ENCODE results near the gene SETD7.

SETD7 gene

DNA sequence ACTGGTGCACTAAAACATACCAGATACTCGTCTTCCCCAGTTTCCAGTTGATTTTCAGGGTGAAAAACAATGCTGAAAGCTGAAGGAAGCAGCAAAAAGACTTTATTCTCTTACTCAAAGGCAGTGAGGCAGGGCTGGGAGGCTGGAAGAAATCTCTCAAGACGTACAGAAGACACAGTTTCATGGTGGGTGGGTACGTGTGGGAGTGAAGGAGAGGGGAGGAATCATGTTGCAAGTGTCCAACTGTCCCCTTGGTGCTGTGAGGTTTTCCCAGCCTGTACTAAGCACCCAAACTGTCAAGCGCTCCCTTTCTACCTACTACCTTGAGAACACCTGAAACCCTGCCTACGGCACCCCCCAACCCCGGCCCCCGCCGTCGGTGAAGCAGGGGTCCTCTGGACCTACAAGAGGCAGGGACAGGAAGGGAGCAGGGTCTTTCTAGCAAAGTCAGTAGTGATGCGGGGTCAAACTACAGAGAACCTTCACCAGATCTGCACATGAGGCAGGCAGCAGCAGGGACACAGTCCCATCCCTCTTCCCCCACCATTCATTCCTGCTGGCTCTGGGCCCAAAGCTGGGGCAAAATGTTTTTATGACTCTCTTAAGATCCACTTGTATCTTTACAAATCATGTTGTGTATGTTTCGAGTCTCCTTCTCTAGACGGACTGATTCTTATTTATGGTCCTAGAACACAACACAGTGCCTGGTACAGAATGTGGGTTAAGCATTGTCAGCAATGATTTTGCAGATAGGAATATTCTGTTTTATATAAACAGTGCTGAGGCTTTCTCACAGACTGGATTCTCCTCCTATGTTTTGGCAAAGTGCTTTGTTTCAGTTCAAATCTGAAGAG, 2.4 kb upstream of the SETD7 start:
- TF ChIP-seq POLR2AphosphoS5 (IDR thresholded peaks at IDR 0.05; ENCODE audit: low read depth, low read length) (no peak), TAF1 (IDR thresholded peaks at IDR 0.05; ENCODE audit: borderline replicate concordance, insufficient read depth, low read length) (no peak)
- TF ChIP-seq, protein P1, sequence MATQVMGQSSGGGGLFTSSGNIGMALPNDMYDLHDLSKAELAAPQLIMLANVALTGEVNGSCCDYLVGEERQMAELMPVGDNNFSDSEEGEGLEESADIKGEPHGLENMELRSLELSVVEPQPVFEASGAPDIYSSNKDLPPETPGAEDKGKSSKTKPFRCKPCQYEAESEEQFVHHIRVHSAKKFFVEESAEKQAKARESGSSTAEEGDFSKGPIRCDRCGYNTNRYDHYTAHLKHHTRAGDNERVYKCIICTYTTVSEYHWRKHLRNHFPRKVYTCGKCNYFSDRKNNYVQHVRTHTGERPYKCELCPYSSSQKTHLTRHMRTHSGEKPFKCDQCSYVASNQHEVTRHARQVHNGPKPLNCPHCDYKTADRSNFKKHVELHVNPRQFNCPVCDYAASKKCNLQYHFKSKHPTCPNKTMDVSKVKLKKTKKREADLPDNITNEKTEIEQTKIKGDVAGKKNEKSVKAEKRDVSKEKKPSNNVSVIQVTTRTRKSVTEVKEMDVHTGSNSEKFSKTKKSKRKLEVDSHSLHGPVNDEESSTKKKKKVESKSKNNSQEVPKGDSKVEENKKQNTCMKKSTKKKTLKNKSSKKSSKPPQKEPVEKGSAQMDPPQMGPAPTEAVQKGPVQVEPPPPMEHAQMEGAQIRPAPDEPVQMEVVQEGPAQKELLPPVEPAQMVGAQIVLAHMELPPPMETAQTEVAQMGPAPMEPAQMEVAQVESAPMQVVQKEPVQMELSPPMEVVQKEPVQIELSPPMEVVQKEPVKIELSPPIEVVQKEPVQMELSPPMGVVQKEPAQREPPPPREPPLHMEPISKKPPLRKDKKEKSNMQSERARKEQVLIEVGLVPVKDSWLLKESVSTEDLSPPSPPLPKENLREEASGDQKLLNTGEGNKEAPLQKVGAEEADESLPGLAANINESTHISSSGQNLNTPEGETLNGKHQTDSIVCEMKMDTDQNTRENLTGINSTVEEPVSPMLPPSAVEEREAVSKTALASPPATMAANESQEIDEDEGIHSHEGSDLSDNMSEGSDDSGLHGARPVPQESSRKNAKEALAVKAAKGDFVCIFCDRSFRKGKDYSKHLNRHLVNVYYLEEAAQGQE (IDR thresholded peaks at IDR 0.05; ENCODE audit: insufficient read depth in 1 of 2, low read depth in 2 of 2, low read length in 2 of 2) = no peak

DNA sequence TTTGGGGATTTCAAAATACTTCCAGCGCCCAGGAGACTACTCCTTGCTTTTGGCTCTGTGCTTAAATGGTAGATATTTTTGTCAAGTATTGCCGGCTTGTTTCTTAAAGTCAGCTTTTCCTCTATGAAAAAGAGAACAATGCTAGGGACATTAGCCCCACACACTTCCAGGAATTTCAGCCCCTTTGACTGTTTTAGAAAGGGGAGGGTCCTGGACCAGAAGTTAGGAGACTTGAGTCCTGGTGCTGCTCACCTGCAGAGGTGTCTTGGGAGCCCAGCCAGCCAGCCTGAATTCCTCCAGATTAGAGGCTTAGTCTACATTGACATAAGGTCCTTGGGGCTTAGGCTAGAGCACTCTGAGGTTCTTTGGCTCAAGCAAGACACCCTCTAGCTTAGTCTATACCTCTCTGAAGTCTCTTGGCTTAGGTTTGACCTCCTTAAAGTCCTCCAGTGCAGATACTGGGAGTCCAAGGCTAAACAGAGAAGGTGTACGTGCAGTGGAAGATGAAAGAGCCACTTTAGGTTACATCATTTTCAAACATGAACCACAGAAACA, 1.6 kb upstream of the SETD7 start:
- TF ChIP-seq SIN3A (IDR thresholded peaks at IDR 0.05; ENCODE audit: borderline replicate concordance, insufficient read depth, low read length) = no peak
- TF ChIP-seq TAF1 (IDR thresholded peaks at IDR 0.05; ENCODE audit: borderline replicate concordance, insufficient read depth, low read length) = no peak
- TF ChIP-seq FOXP2 (optimal IDR thresholded peaks at IDR 0.05; ENCODE audit: borderline replicate concordance, extremely low read depth, extremely low read length, insufficient read depth) = no peak

DNA sequence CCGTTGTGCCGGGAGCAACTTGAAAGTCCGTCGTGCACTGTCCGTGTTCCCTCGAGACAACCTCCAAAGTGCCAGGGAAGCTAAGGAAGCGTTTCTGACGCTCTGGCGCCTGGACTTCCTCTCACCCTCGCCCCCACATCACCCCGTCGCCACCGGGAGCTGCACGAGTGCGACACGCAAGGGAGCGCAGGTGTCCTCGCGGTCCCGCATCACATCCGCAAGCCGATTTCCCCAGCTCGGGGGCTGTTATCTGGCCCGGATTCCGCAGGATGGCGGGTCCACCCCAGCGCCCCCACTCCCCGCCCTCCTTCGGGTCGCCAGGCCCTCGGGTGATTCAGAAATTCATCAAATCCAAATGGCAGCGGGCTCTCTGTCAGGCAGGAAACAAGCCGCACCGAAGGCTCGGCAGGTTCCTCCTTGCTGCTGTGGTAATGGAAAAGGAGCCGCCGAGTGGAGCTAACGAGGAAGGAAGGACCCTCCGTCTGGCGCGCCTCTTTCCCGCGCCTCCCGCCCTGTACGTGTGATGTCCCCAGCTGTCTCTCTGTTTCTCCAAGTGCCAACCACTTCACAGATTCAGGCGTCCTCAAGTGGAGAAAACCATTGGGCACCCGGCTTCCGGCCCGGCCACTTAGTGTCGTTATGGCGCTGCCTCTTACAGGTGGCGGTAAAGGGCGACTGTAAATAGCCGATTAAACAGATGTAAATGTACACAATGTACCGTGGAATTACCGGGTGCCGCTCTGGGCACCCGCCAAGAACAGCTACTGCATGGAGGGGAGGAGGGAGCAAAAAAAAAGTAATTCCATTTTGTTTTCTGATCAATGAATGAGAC, 921 bp upstream of the SETD7 start:
- TF ChIP-seq POLR2AphosphoS5 (IDR thresholded peaks at IDR 0.05; ENCODE audit: low read depth, low read length) (no peak), SIN3A (IDR thresholded peaks at IDR 0.05; ENCODE audit: borderline replicate concordance, insufficient read depth, low read length) (no peak), FOXP2 (optimal IDR thresholded peaks at IDR 0.05; ENCODE audit: borderline replicate concordance, extremely low read depth, extremely low read length, insufficient read depth) (no peak), TAF1 (IDR thresholded peaks at IDR 0.05; ENCODE audit: borderline replicate concordance, insufficient read depth, low read length) (no peak)
- TF ChIP-seq, protein P1 (IDR thresholded peaks at IDR 0.05; ENCODE audit: insufficient read depth in 1 of 2, low read depth in 2 of 2, low read length in 2 of 2) = no peak

DNA sequence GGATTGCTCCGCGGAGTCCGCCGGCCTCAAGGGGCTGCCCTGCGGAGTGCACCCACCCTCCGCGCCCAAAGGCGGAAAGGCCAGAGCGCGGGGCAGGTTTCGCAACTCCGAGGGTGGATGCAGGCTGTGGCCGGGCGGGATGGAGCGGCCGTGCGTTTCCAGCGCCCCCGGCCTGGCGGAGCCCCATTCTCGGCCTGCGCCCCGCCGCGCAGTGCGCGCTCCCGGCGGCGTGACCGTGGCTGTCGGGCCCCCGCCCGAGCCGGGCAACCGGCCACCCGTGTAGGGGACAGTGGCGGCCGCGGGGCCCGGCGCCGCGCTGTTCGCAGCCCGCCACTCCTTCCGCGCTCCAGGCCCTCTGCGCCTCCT, 331 bp downstream of the SETD7 start:
- no peak for TF ChIP-seq POLR2AphosphoS5 (IDR thresholded peaks at IDR 0.05; ENCODE audit: low read depth, low read length)

DNA sequence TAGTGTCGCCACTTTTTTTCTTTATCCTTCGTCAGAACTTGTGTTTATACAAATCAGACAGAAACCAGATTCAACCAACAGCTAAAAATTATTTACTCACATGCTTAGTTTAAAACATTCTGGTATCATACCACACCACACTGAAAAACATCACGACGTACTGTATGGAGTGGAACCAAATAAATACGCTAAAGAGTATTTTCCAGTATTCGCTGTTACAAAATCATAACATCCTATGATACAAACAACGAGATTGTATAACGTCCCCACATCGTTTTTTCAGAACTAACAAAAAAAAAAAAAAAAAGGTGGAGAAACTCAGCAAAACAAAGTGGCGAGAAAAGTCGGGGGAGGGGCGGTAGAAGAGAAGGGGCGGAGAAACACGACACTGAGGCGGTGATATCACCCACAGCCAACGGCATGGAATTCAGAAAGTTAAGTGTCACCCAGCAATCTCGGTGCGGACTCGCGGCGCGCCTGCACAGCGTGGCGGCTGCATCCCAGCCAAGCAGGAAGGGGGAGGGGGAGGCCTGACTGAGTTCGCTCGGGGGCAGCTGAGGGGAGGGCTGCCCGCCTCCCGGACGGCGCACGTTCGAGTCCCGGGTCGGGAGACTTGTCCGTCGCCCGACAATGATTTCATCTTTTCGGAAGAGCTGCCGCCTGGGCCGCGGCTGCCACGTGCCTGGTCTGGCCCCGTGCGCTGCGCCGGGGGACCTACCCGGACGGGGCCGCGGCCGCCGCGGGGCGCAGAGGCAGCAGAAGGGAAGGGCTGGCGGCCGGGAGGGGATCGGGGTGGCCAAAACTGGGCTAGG, 920 bp downstream of the SETD7 start:
- TF ChIP-seq, protein P1 (IDR thresholded peaks at IDR 0.05; ENCODE audit: insufficient read depth in 1 of 2, low read depth in 2 of 2, low read length in 2 of 2) = 0 out of 4 replicates have a peak, but pooled peaks of 1 of the 2 experiments have one; percentile 14
- TF ChIP-seq TAF1 (IDR thresholded peaks at IDR 0.05; ENCODE audit: borderline replicate concordance, insufficient read depth, low read length) = peak; percentile 69; the same call in 1 of the 2 replicates
- TF ChIP-seq FOXP2 (optimal IDR thresholded peaks at IDR 0.05; ENCODE audit: borderline replicate concordance, extremely low read depth, extremely low read length, insufficient read depth) = no peak
- peak; percentile 83 for TF ChIP-seq POLR2AphosphoS5 (IDR thresholded peaks at IDR 0.05; ENCODE audit: low read depth, low read length)
- TF ChIP-seq SIN3A (IDR thresholded peaks at IDR 0.05; ENCODE audit: borderline replicate concordance, insufficient read depth, low read length) = peak; percentile 54; the same call in 1 of the 2 replicates
